Naive thymus-derived CD8-positive, alpha-beta T cell (primary cell): ENCODE data around the gene CACNA1I. TPM values are rescaled to one million over a fixed set of nuclear protein-coding genes. Genes with fewer than 3 reads are reported as not detected.

Experiments
- ATAC-seq, 2 donors: fragments of 150-1000 bp; cut with Tn5 transposase in 1 of 2; sonication (Bioruptor Pico), chemical (Tn5 transposase) in 1 of 2; 1 replicate in 1 of 2; 2 replicates in 1 of 2; pipeline ENCODE4 v1.10.0; 2021; ENCODE audit warnings: mild to moderate bottlenecking in 2 of 2, moderate library complexity in 2 of 2
- POLR2A ChIA-PET: fragments of 350-600 bp; sonication (Branson Sonifier 250); formaldehyde crosslinking; loops from one replicate; lab custom pipeline; 2021; ENCODE audit warnings: antibody characterized with exemption; lab: Charles Lee
- DNase-seq, 10 donors: peaks; one replicate each; pipeline versions ENCODE4 v3.0.0 to v3.0.0-alpha.2; 2020 to 2022
- H3K27ac Mint-ChIP-seq, 10 donors: one replicate each; pipeline ENCODE4 v1.8.0; 2020 to 2022; ENCODE audit warnings: mild to moderate bottlenecking in 10 of 10, mixed read lengths in 10 of 10, moderate library complexity in 4 of 10, inconsistent platforms in 1 of 10
- H3K27me3 Mint-ChIP-seq, 5 donors: one replicate each; pipeline ENCODE4 v1.8.0; 2021 to 2022; ENCODE audit warnings: mixed read lengths in 5 of 5
- H3K36me3 Mint-ChIP-seq, 3 donors: one replicate each; pipeline ENCODE4 v1.8.0; 2020 to 2022; ENCODE audit warnings: mixed read lengths in 3 of 3, mild to moderate bottlenecking in 2 of 3, inconsistent platforms in 1 of 3
- H3K4me1 Mint-ChIP-seq, 4 donors: one replicate each; pipeline ENCODE4 v1.8.0; 2021 to 2022; ENCODE audit warnings: mixed read lengths in 4 of 4
- H3K4me3 Mint-ChIP-seq, 10 donors: one replicate each; pipeline ENCODE4 v1.8.0; 2020 to 2022; ENCODE audit warnings: mild to moderate bottlenecking in 10 of 10, mixed read lengths in 10 of 10, moderate library complexity in 6 of 10, inconsistent platforms in 1 of 10
- H3K9me3 Mint-ChIP-seq, 9 donors: one replicate each; pipeline ENCODE4 v1.8.0; 2020 to 2022; ENCODE audit warnings: mixed read lengths in 9 of 9, mild to moderate bottlenecking in 3 of 9, inconsistent platforms in 1 of 9, moderate library complexity in 1 of 9
- polyA plus RNA-seq, 3 donors: library from polyadenylated mRNA; unstranded; fragments of 300-500 nt; fragmentation: Illumina TruSeq; gene quantifications; one replicate each; pipeline ENCODE4 v1.2.3, GENCODE V29; 2021
- total RNA-seq, 8 experiments: library from RNA in 2 of 8; stranded (reverse) in 2 of 8; gene quantifications; one replicate each; pipeline ENCODE4 v1.2.3 and lab custom pipeline; 2021 to 2026

Gene CACNA1I
- total and polyA plus RNA-seq, 5 experiments from 2014 or later: 0.04 to 14.9 (median 0.33) TPM

- DNase-seq: no peak
- POLR2A ChIA-PET: interaction anchor here (1.1 kb wide), 1 partner anchor 465 kb away, joined by 3 read pairs; no protein-coding TSS in a partner anchor
- ATAC-seq: no peak
- peaks cover 11 to 46% (median 31%) of the 10 kb centered on the region in 5 donors for H3K27me3 Mint-ChIP-seq
- peaks cover 0 to 3% (median 0%) of the 10 kb centered on the region in 3 donors for H3K36me3 Mint-ChIP-seq
- H3K27ac Mint-ChIP-seq: no peak overlapping the region
- peaks cover 0 to 2% (median 0%) of the 10 kb centered on the region in 9 donors for H3K9me3 Mint-ChIP-seq
- peaks cover 5 to 11% (median 9%) of the 10 kb centered on the region in 4 donors for H3K4me1 Mint-ChIP-seq
- H3K4me3 Mint-ChIP-seq: peak overlapping the region in 6 of 10 donors; percentile 5 to 78 (median 46)
Observed at GRCh38 chr22:39558950-39559349, 11.6 kb upstream of the CACNA1I start.

GRCh38 chr22:39559456-39560105, 11.0 kb upstream of the CACNA1I start:
- Mint-ChIP-seq H3K4me3 (peak overlapping the region in 1 of 10 donors; percentile 5), H3K36me3 (peaks cover 0 to 3% (median 0%) of the 10 kb centered on the region in 3 donors), H3K27me3 (peaks cover 9 to 44% (median 28%) of the 10 kb centered on the region in 5 donors), H3K27ac (peak overlapping the region in 1 of 10 donors; percentile 39), H3K4me1 (peaks cover 5 to 11% (median 9%) of the 10 kb centered on the region in 4 donors), H3K9me3 (peaks cover 0 to 2% (median 0%) of the 10 kb centered on the region in 9 donors)
- no peak for DNase-seq
- no peak for ATAC-seq
- POLR2A ChIA-PET: interaction anchor here (1.1 kb wide), 1 partner anchor 465 kb away, joined by 3 read pairs; no protein-coding TSS in a partner anchor

GRCh38 chr22:39560127-39560526, 10.4 kb upstream of the CACNA1I start:
- no peak for ATAC-seq
- Mint-ChIP-seq H3K4me1 (peaks cover 5 to 11% (median 9%) of the 10 kb centered on the region in 4 donors), H3K9me3 (peaks cover 0 to 2% (median 0%) of the 10 kb centered on the region in 9 donors), H3K4me3 (peak overlapping the region in 1 of 10 donors; percentile 33), H3K27me3 (peaks cover 9 to 44% (median 28%) of the 10 kb centered on the region in 5 donors), H3K36me3 (peaks cover 0 to 3% (median 0%) of the 10 kb centered on the region in 3 donors), H3K27ac (peak overlapping the region in 1 of 10 donors; percentile 39)
- DNase-seq: no peak
- POLR2A ChIA-PET: no interaction called here

GRCh38 chr22:39562839-39563489, 7.6 kb upstream of the CACNA1I start:
- Mint-ChIP-seq H3K4me1 (peaks cover 16 to 27% (median 19%) of the 10 kb centered on the region in 4 donors), H3K36me3 (peaks cover 0 to 3% (median 0%) of the 10 kb centered on the region in 3 donors), H3K27me3 (peaks cover 0 to 22% (median 14%) of the 10 kb centered on the region in 5 donors), H3K4me3 (no peak overlapping the region), H3K27ac (no peak overlapping the region), H3K9me3 (peaks cover 0 to 11% (median 0%) of the 10 kb centered on the region in 9 donors)
- no peak for ATAC-seq
- no peak for DNase-seq
- POLR2A ChIA-PET: no interaction called here

- DNase-seq (no peak), ATAC-seq (no peak)
- Mint-ChIP-seq H3K27ac (no peak overlapping the region), H3K36me3 (no peaks in the 10 kb centered on the region), H3K27me3 (peaks cover 0 to 16% (median 11%) of the 10 kb centered on the region in 5 donors), H3K9me3 (peaks cover 0 to 11% (median 0%) of the 10 kb centered on the region in 9 donors), H3K4me1 (peaks cover 13 to 26% (median 21%) of the 10 kb centered on the region in 4 donors), H3K4me3 (no peak overlapping the region)
- POLR2A ChIA-PET: interaction anchor here (0.7 kb wide), 1 partner anchor 805 kb away, joined by 3 read pairs; no protein-coding TSS in a partner anchor
Observed at GRCh38 chr22:39563571-39564428, 6.8 kb upstream of the CACNA1I start.

- H3K4me3 Mint-ChIP-seq: no peak overlapping the region
- H3K9me3 Mint-ChIP-seq: peaks cover 0 to 11% (median 0%) of the 10 kb centered on the region in 9 donors
- peaks cover 13 to 26% (median 21%) of the 10 kb centered on the region in 4 donors for H3K4me1 Mint-ChIP-seq
- no peaks in the 10 kb centered on the region for H3K36me3 Mint-ChIP-seq
- peak overlapping the region in 1 of 10 donors; percentile 20 for H3K27ac Mint-ChIP-seq
- DNase-seq (no peak), ATAC-seq (no peak)
- peaks cover 0 to 6% (median 4%) of the 10 kb centered on the region in 5 donors for H3K27me3 Mint-ChIP-seq
- POLR2A ChIA-PET: no interaction called here
Observed at GRCh38 chr22:39565414-39565944, 5.1 kb upstream of the CACNA1I start.

GRCh38 chr22:39567135-39567946, 3.2 kb upstream of the CACNA1I start:
- H3K27me3 Mint-ChIP-seq: peaks cover 0 to 3% (median 0%) of the 10 kb centered on the region in 5 donors
- ATAC-seq (peak; percentile 97), DNase-seq (peak; percentile 10 to 72 (median 42))
- H3K9me3 Mint-ChIP-seq: peaks cover 0 to 11% (median 0%) of the 10 kb centered on the region in 9 donors
- H3K4me1 Mint-ChIP-seq: peaks cover 13 to 26% (median 21%) of the 10 kb centered on the region in 4 donors
- POLR2A ChIA-PET: no interaction called here
- peak overlapping the region in 9 of 10 donors; percentile 28 to 74 (median 46) for H3K4me3 Mint-ChIP-seq
- peak overlapping the region in 9 of 10 donors; percentile 21 to 88 (median 78) for H3K27ac Mint-ChIP-seq
- H3K36me3 Mint-ChIP-seq: no peaks in the 10 kb centered on the region

- H3K27ac Mint-ChIP-seq: peak overlapping the region in 3 of 10 donors; percentile 71 to 88 (median 83)
- peak overlapping the region in 4 of 10 donors; percentile 44 to 62 (median 52) for H3K4me3 Mint-ChIP-seq
Observed at GRCh38 chr22:39568278-39568981, 2.1 kb upstream of the CACNA1I start.

GRCh38 chr22:39569066-39569465, 1.5 kb upstream of the CACNA1I start:
- Mint-ChIP-seq H3K36me3 (no peaks in the 10 kb centered on the region), H3K27me3 (peaks cover 0 to 3% (median 0%) of the 10 kb centered on the region in 5 donors), H3K4me1 (peaks cover 13 to 26% (median 21%) of the 10 kb centered on the region in 4 donors), H3K27ac (no peak overlapping the region), H3K9me3 (peaks cover 0 to 11% (median 0%) of the 10 kb centered on the region in 9 donors), H3K4me3 (no peak overlapping the region)
- DNase-seq (no peak), ATAC-seq (no peak)
- POLR2A ChIA-PET: no interaction called here

More at GRCh38 chr22:39568278-39568981, 2.1 kb upstream of the CACNA1I start:
- ATAC-seq (no peak), DNase-seq (no peak)
- Mint-ChIP-seq H3K27me3 (peaks cover 0 to 3% (median 0%) of the 10 kb centered on the region in 5 donors), H3K4me1 (peaks cover 13 to 26% (median 21%) of the 10 kb centered on the region in 4 donors), H3K36me3 (no peaks in the 10 kb centered on the region), H3K9me3 (peaks cover 0 to 11% (median 0%) of the 10 kb centered on the region in 9 donors)
- POLR2A ChIA-PET: no interaction called here

- Mint-ChIP-seq H3K9me3 (peaks cover 0 to 8% (median 0%) of the 10 kb centered on the region in 9 donors), H3K27me3 (peaks cover 0 to 3% (median 0%) of the 10 kb centered on the region in 5 donors), H3K36me3 (no peaks in the 10 kb centered on the region), H3K4me1 (peaks cover 13 to 26% (median 21%) of the 10 kb centered on the region in 4 donors), H3K4me3 (peak overlapping the region in 1 of 10 donors; percentile 51), H3K27ac (no peak overlapping the region)
- ATAC-seq (no peak), DNase-seq (no peak)
- POLR2A ChIA-PET: no interaction called here
Observed at GRCh38 chr22:39570226-39570625, 327 bp upstream of the CACNA1I start.
